Hematopoietic multipotent progenitor cell treated with erythropoietin and hydrocortisone succinate and interleukin-3 and kit ligand, for 6 days (in vitro differentiated cells): ENCODE results near the gene KIRREL3.
"Not testable (repeated sequence)": the region's sequence is repeated elsewhere in the genome, so short reads cannot be mapped to it uniquely, and the experiment has no call there.

Source experiments
- DNase-seq: peaks from one replicate; pipeline ENCODE4 v3.0.0-alpha.2; 2015

Gene KIRREL3

GRCh38 chr11:126391286-126391954, 609.1 kb downstream of the KIRREL3 start:
- DNase-seq = no peak

- no peak for DNase-seq
These were observed 610.2 kb downstream of the KIRREL3 start for GRCh38 chr11:126390272-126390867.

- no peak for DNase-seq
These were observed 612.7 kb downstream of the KIRREL3 start for GRCh38 chr11:126387857-126388256.

- DNase-seq = peak; percentile 74
These were observed 613.9 kb downstream of the KIRREL3 start for GRCh38 chr11:126386729-126387071.

GRCh38 chr11:126385991-126386728, 614.4 kb downstream of the KIRREL3 start:
- no peak for DNase-seq

- DNase-seq = no peak
These were observed 616.0 kb downstream of the KIRREL3 start for GRCh38 chr11:126384449-126385070.

GRCh38 chr11:126383339-126384335, 616.9 kb downstream of the KIRREL3 start:
- no peak for DNase-seq

- not testable (repeated sequence) for DNase-seq
These were observed 617.9 kb downstream of the KIRREL3 start for GRCh38 chr11:126382641-126383040.

GRCh38 chr11:126381960-126382359, 618.6 kb downstream of the KIRREL3 start:
- DNase-seq = not testable (repeated sequence)

GRCh38 chr11:126380909-126381308, 619.7 kb downstream of the KIRREL3 start:
- DNase-seq = no peak

- DNase-seq = peak; percentile 63
These were observed 621.8 kb downstream of the KIRREL3 start for GRCh38 chr11:126378763-126379162.

- DNase-seq = no peak
These were observed 624.8 kb downstream of the KIRREL3 start for GRCh38 chr11:126375726-126376125.

- not testable (repeated sequence) for DNase-seq
These were observed 625.8 kb downstream of the KIRREL3 start for GRCh38 chr11:126374562-126375300.

- not testable (repeated sequence) for DNase-seq
These were observed 627.0 kb downstream of the KIRREL3 start for GRCh38 chr11:126373389-126374066.
